H9 (cell line): ENCODE results near the gene DMXL2. TPM values are rescaled to one million over a fixed set of nuclear protein-coding genes. Genes with fewer than 3 reads are reported as not detected.

ENCODE experiments used
- DNase-seq: peaks from one replicate; pipeline ENCODE4 v3.0.0-alpha.2; 2017
- H2AFZ ChIP-seq: one replicate; pipeline ENCODE4 v1.6.1; 2013; ENCODE audit warnings: mild to moderate bottlenecking, low read length, control low read depth, moderate library complexity
- H2AK5ac ChIP-seq: 2 replicates; pipeline ENCODE4 v1.6.1; 2013; ENCODE audit warnings: low read length, control low read depth, mixed read lengths; ENCODE audit not compliant: insufficient read length
- H2BK120ac ChIP-seq: one replicate; pipeline ENCODE4 v1.6.1; 2013; ENCODE audit warnings: low read depth, mild to moderate bottlenecking, low read length, control low read depth, inconsistent platforms; ENCODE audit not compliant: poor library complexity, severe bottlenecking
- H2BK12ac ChIP-seq: 2 replicates; pipeline ENCODE4 v1.6.1; 2013; ENCODE audit warnings: low read length, control low read depth, mixed read lengths, low read depth; ENCODE audit not compliant: insufficient read length
- H2BK15ac ChIP-seq: 2 replicates; pipeline ENCODE4 v1.6.1; 2013; ENCODE audit warnings: low read depth, low read length, control low read depth
- H2BK20ac ChIP-seq: one replicate; pipeline ENCODE4 v1.6.1; 2013; ENCODE audit warnings: low read depth, mild to moderate bottlenecking, low read length, control low read depth, inconsistent platforms; ENCODE audit not compliant: poor library complexity, severe bottlenecking
- H2BK5ac ChIP-seq: 2 replicates; pipeline ENCODE4 v1.6.1; 2013; ENCODE audit warnings: low read length, control low read depth, mixed read lengths; ENCODE audit not compliant: insufficient read length
- H3K14ac ChIP-seq: 2 replicates; pipeline ENCODE4 v1.6.1; 2013; ENCODE audit warnings: low read length, control low read depth; ENCODE audit not compliant: insufficient read depth
- H3K18ac ChIP-seq: 2 replicates; pipeline ENCODE4 v1.6.1; 2013; ENCODE audit warnings: low read depth, mild to moderate bottlenecking, mixed read lengths, low read length, control low read depth; ENCODE audit not compliant: insufficient read length
- H3K23ac ChIP-seq: 2 replicates; pipeline ENCODE4 v1.6.1; 2013; ENCODE audit warnings: low read length, control low read depth, mixed read lengths, low read depth; ENCODE audit not compliant: insufficient read length
- H3K23me2 ChIP-seq: 2 replicates; pipeline ENCODE4 v1.6.1; 2013; ENCODE audit warnings: low read depth, mild to moderate bottlenecking, mixed read lengths, low read length, control low read depth; ENCODE audit not compliant: insufficient read length, poor library complexity, severe bottlenecking
- H3K27ac ChIP-seq: 2 replicates; pipeline ENCODE4 v1.5.1; 2013; ENCODE audit warnings: low read length, control low read depth, mixed read lengths, low read depth; ENCODE audit not compliant: insufficient read length
- H3K27me3 ChIP-seq: 2 replicates; pipeline ENCODE4 v1.6.1; 2013; ENCODE audit warnings: low read length, control low read depth, inconsistent platforms; ENCODE audit not compliant: insufficient read depth
- H3K4ac ChIP-seq: 2 replicates; pipeline ENCODE4 v1.6.1; 2013; ENCODE audit warnings: low read depth, mild to moderate bottlenecking, control low read depth, inconsistent platforms, low read length, moderate library complexity
- H3K4me1 ChIP-seq: 2 replicates; pipeline ENCODE4 v1.6.1; 2013; ENCODE audit warnings: low read length, control low read depth, inconsistent platforms; ENCODE audit not compliant: insufficient read depth
- H3K4me2 ChIP-seq: 2 replicates; pipeline ENCODE4 v1.6.1; 2013; ENCODE audit warnings: low read length, control low read depth, mixed read lengths; ENCODE audit not compliant: insufficient read length, insufficient read depth
- H3K56ac ChIP-seq: 2 replicates; pipeline ENCODE4 v1.6.1; 2013; ENCODE audit warnings: low read depth, mild to moderate bottlenecking, mixed read lengths, low read length, control low read depth; ENCODE audit not compliant: insufficient read length
- H3K79me1 ChIP-seq: 2 replicates; pipeline ENCODE4 v1.6.1; 2013; ENCODE audit warnings: low read depth, mild to moderate bottlenecking, moderate library complexity, low read length, control low read depth, inconsistent platforms; ENCODE audit not compliant: insufficient read depth, poor library complexity, severe bottlenecking
- H3K79me2 ChIP-seq: 2 replicates; pipeline ENCODE4 v1.6.1; 2013; ENCODE audit warnings: low read length, control low read depth, inconsistent platforms; ENCODE audit not compliant: insufficient read depth
- H3K9ac ChIP-seq: 2 replicates; pipeline ENCODE4 v1.6.1; 2013; ENCODE audit warnings: low read length, control low read depth, mixed read lengths; ENCODE audit not compliant: insufficient read length; ENCODE audit errors: extremely low read depth
- H3K9me3 ChIP-seq: one replicate; pipeline ENCODE4 v1.6.1; 2013; ENCODE audit warnings: low read depth, low read length, inconsistent platforms; ENCODE audit not compliant: control insufficient read depth
- H3T11ph ChIP-seq: one replicate; pipeline ENCODE4 v1.6.1; 2013; ENCODE audit warnings: mild to moderate bottlenecking, low read length, control low read depth, inconsistent platforms
- H4K20me1 ChIP-seq: one replicate; pipeline ENCODE4 v1.6.1; 2013; ENCODE audit not compliant: control insufficient read depth, insufficient read length, insufficient read depth
- H4K5ac ChIP-seq: 2 replicates; pipeline ENCODE4 v1.6.1; 2013; ENCODE audit warnings: low read depth, mild to moderate bottlenecking, mixed read lengths, low read length, control low read depth; ENCODE audit not compliant: insufficient read length
- H4K8ac ChIP-seq: replicated peaks from 2 replicates; pipeline ENCODE4 v1.6.1; 2013; ENCODE audit warnings: low read length, control low read depth, mixed read lengths, low read depth; ENCODE audit not compliant: insufficient read length
- H4K91ac ChIP-seq: 2 replicates; pipeline ENCODE4 v1.6.1; 2013; ENCODE audit warnings: low read depth, mild to moderate bottlenecking, moderate library complexity, mixed read lengths, low read length, control low read depth; ENCODE audit not compliant: insufficient read length
- H3K27ac Mint-ChIP-seq, 3 experiments: 2 replicates in 2 of 3; 3 replicates in 1 of 3; pipeline ENCODE4 v1.8.0; 2020 to 2021; ENCODE audit warnings: mixed read lengths in 3 of 3, mild to moderate bottlenecking in 1 of 3, moderate library complexity in 1 of 3
- H3K27me3 Mint-ChIP-seq: 2 replicates; pipeline ENCODE4 v1.8.0; 2021; ENCODE audit warnings: low read depth, mild to moderate bottlenecking, moderate library complexity, mixed read lengths
- H3K36me3 Mint-ChIP-seq, 3 experiments: 2 replicates in 2 of 3; 3 replicates in 1 of 3; pipeline ENCODE4 v1.8.0; 2020 to 2021; ENCODE audit warnings: low read depth in 3 of 3, mixed read lengths in 3 of 3; ENCODE audit not compliant: insufficient read depth in 1 of 3
- H3K4me1 Mint-ChIP-seq, 2 experiments: 2 replicates each; pipeline ENCODE4 v1.8.0; 2020; ENCODE audit warnings: mixed read lengths in 2 of 2
- H3K4me3 Mint-ChIP-seq, 2 experiments: 2 replicates in 1 of 2; 3 replicates in 1 of 2; pipeline ENCODE4 v1.8.0; 2020 to 2021; ENCODE audit warnings: mild to moderate bottlenecking in 2 of 2, mixed read lengths in 2 of 2, moderate library complexity in 1 of 2
- H3K9me3 Mint-ChIP-seq, 2 experiments: 2 replicates in 1 of 2; 3 replicates in 1 of 2; pipeline ENCODE4 v1.8.0; 2020; ENCODE audit warnings: mild to moderate bottlenecking in 2 of 2, mixed read lengths in 2 of 2, moderate library complexity in 1 of 2
- CTCF ChIP-seq: fragments of 200-600 bp; sonication (generic); conservative IDR thresholded peaks from 3 replicates; pipeline ENCODE4 v1.8.0; 2021; ENCODE audit warnings: antibody characterized with exemption, mild to moderate bottlenecking
- WGBS: extraction: QIAGEN DNeasy Blood & Tissue Kit; methylation state at CpG from one replicate; pipeline ENCODE4 v1.1.7; 2013; ENCODE audit warnings: missing lambda C conversion rate, low lambda C conversion rate, mixed read lengths; ENCODE audit not compliant: insufficient read length; ENCODE audit errors: extremely low coverage; 5-methylcytosine and 5-hydroxymethylcytosine counted together
- total RNA-seq: library from RNA; stranded (reverse); gene quantifications from 2 replicates; pipeline ENCODE4 v1.2.1, GENCODE V29; 2021

The DMXL2 gene
- total RNA-seq, 1 experiment from 2014 or later: 13.9 TPM

DNA sequence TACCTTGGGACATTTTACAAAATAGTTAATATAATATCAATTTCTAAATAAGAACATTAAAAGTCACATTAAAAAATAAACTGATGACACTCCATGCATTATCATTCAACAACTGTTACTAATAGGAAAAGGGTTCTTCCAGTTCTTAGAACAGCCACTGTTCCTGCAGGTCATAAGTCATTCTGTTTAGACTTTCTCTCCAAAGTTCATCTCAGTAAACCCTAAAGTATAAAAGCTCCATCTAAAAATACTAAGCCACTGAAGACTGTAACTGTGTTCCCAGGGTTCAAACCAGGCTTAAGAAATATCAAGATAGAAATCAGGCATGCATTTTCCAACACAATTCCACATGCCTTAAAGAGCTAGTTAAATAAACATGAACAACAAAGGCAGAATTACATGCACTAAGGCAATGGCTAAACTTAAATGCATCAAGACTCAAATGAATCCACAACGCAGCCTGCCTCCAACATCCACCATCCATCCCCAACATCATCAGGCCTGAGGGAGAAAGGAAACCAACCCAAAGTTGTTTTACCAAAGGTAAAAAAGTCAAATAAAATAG is 46.2 kb downstream of the DMXL2 start:
- H3K9me3 Mint-ChIP-seq: peaks cover 0 to 4% of the 10 kb centered on the region in 2 experiments; a peak in 1 of 5 replicates
- H3K4me1 ChIP-seq: no peaks in the 10 kb centered on the region
- no peak overlapping the region for H3K18ac ChIP-seq
- H3K4ac ChIP-seq: no peak overlapping the region
- no CpG with 5 or more reads among the region's 1 CpG for WGBS
- H3K27ac ChIP-seq: no peak overlapping the region
- no peak for DNase-seq
- no peaks in the 10 kb centered on the region for H4K20me1 ChIP-seq
- H2AK5ac ChIP-seq: no peak overlapping the region
- H3K9ac ChIP-seq: no peak overlapping the region
- no peak overlapping the region for H3T11ph ChIP-seq
- no peak overlapping the region for H4K8ac ChIP-seq
- no peaks in the 10 kb centered on the region for H3K9me3 ChIP-seq
- no peak overlapping the region for H2BK15ac ChIP-seq
- no peak overlapping the region for H3K27ac Mint-ChIP-seq
- no peak overlapping the region for H3K14ac ChIP-seq
- no peaks in the 10 kb centered on the region for H3K36me3 Mint-ChIP-seq
- H3K4me3 Mint-ChIP-seq: no peak overlapping the region
- no peak overlapping the region for H3K4me2 ChIP-seq
- no peaks in the 10 kb centered on the region for H3K27me3 ChIP-seq
- no peak overlapping the region for H2BK20ac ChIP-seq
- H2BK12ac ChIP-seq: no peak overlapping the region
- no peaks in the 10 kb centered on the region for H3K27me3 Mint-ChIP-seq
- H2AFZ ChIP-seq: no peak overlapping the region
- no peaks in the 10 kb centered on the region for H3K23me2 ChIP-seq
- H3K4me1 Mint-ChIP-seq: no peaks in the 10 kb centered on the region
- H4K91ac ChIP-seq: no peak overlapping the region
- H4K5ac ChIP-seq: no peak overlapping the region
- no peak overlapping the region for H2BK5ac ChIP-seq
- no peak overlapping the region for H2BK120ac ChIP-seq
- no peak overlapping the region for H3K23ac ChIP-seq
- H3K56ac ChIP-seq: no peak overlapping the region
- no peaks in the 10 kb centered on the region for H3K79me2 ChIP-seq
- TF ChIP-seq CTCF: no peak
- no peaks in the 10 kb centered on the region for H3K79me1 ChIP-seq
